LNCaP clone FGC (cell line): ENCODE results near the gene LAGE3.

Experiments used
- DNase-seq: peaks from one replicate; pipeline ENCODE4 v3.0.0-alpha.2; 2011; ENCODE audit warnings: low read depth
- H3K4me3 ChIP-seq: 2 replicates; pipeline ENCODE4 v1.5.1; 2011; ENCODE audit warnings: mild to moderate bottlenecking, low read depth, low read length, control low read depth
- TF ChIP-seq, protein P1 (sequence below): IDR thresholded peaks from 2 replicates; pipeline ENCODE4 v1.5.1; 2012; ENCODE audit warnings: mild to moderate bottlenecking; ENCODE audit not compliant: control insufficient read depth, insufficient read depth; ENCODE audit errors: extremely low read depth

The LAGE3 gene

DNA sequence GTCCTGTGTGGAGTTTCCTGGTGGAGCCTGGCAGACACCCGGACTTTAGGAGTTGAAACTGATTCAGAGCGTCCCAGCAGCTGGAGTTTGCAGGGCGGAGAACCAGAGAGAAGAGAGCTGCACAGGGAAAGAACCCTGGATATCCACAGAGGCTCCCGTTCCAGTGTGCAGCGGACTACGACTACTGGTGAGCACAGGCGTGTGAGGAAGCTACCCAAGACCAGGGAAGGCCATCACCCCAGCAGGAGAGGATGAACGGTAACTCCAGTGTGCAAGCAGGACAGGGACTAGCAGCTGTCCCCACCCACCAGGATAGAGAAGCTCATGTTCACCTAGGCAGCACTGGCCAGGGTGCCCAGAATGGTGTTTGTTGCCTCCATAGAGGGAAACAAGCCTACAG, 2.3 kb downstream of the LAGE3 start:
- TF ChIP-seq, protein P1, sequence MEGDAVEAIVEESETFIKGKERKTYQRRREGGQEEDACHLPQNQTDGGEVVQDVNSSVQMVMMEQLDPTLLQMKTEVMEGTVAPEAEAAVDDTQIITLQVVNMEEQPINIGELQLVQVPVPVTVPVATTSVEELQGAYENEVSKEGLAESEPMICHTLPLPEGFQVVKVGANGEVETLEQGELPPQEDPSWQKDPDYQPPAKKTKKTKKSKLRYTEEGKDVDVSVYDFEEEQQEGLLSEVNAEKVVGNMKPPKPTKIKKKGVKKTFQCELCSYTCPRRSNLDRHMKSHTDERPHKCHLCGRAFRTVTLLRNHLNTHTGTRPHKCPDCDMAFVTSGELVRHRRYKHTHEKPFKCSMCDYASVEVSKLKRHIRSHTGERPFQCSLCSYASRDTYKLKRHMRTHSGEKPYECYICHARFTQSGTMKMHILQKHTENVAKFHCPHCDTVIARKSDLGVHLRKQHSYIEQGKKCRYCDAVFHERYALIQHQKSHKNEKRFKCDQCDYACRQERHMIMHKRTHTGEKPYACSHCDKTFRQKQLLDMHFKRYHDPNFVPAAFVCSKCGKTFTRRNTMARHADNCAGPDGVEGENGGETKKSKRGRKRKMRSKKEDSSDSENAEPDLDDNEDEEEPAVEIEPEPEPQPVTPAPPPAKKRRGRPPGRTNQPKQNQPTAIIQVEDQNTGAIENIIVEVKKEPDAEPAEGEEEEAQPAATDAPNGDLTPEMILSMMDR = no peak
- no peak for DNase-seq
- no peak overlapping the region for H3K4me3 ChIP-seq

DNA sequence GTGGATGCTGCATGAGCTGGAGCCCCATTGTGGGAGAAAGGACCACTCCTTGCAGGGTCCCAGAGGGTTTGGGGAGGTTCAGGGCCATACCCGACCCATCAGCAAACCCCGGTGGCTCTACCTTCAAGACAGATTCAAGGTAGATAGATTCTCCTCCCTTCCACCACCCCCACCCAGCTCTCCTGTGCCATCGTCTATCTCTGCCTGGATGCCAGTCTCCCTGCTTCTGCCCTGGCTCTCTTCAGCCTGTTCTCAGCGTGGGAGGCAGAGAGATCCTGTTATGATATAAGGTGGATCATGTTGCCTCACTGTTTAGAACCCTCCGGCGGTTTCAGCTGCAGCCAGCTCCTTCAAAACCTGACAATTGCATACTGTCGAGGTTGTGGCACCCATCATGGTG, 5.4 kb downstream of the LAGE3 start:
- DNase-seq = no peak
- TF ChIP-seq, protein P1 = no peak

DNA sequence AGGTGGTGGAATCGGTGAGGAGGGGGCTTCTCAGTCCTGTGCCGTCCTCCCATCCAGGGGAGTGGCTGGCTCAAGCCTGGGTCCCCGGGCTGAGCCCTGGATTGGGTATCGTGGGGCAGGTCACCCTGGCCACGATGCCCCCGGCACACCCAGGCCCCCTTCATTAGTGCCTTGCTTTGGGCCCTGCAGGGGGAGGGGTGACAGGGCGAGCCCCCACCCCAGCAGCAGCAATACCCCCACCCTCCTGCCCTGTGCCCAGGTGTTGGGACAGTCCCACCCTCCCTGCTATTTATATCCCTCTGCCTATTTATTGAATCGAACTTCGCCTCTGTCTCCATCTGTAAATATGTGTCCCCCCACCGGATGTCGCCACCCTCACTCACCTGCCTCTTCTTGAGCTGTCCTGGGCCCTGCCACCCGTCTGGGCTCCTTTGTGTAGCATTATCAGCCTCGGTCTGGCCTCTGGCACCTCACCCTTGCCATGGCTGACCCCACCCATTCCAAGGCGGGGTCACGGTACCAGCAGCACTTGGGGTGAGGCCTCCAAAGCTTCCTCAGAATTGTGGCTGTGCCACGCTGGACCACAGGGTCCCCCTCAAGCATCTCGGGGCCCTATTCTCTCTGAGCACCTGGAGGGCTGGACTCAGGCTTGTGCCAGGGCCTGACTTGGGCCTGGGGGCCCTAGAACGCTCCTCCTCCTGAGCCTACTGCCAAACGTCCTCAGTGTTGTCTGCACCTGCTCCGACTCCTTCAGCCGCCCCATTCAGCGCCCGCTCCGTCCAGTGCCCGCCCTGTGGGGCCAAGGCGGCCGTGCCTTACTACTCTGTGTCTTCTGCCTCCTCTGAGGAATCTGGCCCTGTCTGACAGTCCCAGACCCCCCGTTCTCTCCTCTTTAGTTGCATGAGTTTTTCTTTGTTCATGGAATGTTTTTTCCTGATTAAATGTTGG, 6.1 kb downstream of the LAGE3 start:
- TF ChIP-seq, protein P1 = no peak
- H3K4me3 ChIP-seq = no peak overlapping the region
- DNase-seq = no peak

More for the DNA sequence above, 5.4 kb downstream of the LAGE3 start:
- no peak overlapping the region for H3K4me3 ChIP-seq

DNA sequence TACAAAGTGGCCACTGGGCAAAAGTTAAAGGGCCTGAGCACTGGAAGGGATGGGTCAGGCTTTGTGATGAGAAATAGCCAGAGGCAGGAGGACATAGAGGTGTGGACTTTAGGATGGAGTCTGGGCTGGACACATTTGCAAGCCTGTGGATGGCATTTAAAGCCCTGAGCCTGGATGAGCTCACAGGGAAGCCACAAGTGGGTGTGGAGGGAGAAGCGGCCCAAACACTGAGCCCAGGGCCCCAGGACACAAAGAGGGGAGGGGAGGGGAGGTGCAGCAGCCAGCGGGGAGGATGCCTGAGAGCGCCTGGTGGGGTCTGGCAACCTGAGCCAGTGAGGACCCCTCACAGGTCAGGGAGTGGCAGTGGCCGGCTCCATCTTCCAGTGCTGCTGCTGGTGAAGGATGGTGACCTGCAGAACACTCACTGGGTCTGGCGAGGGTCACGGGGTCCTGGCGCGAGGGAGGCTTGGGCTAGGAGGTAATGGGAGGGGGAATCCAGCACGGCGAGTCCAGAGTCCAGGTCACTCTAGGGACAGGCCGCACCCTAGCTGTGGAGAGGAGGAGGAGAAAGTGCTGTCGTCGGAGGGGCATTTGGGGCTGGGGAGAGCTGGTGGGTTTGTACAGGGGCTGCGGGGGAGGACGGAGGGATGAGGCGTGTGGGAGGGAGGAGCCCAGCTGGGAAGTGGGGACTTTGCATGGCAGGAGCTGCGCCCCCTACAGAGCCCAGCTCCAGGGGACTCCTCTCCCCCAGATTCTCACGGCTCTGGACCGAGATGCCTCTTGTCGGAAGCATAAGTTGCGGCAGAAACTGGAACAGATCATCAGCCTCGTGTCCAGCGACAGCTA, 7.0 kb downstream of the LAGE3 start:
- TF ChIP-seq, protein P1 = no peak
- no peak for DNase-seq
- H3K4me3 ChIP-seq = no peak overlapping the region

DNA sequence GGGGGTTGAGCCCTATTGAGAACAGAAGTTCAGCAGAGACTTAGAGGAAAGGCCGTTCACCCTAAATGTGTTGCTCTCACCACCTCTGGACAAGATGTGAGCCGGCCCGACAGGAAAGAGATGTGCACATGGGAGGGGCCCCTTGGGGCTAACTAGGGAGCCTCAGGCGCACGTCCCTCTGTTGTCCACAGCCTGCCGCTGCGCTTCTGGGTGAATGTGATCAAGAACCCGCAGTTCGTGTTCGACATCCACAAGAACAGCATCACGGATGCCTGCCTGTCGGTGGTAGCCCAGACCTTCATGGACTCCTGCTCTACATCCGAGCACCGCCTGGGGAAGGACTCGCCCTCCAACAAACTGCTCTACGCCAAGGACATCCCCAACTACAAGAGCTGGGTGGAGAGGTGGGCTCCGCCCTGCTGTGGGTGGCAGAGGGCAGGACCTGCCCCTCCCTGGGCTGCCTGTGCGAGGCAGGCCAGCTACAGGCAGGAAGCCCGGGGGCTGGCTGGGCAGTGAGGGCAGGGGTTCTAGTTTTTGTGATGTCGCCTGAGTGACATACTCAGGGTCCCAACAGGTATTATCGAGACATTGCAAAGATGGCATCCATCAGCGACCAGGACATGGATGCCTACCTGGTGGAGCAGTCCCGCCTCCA, 8.0 kb downstream of the LAGE3 start:
- H3K4me3 ChIP-seq = no peak overlapping the region
- TF ChIP-seq, protein P1 = no peak
- DNase-seq = no peak

DNA sequence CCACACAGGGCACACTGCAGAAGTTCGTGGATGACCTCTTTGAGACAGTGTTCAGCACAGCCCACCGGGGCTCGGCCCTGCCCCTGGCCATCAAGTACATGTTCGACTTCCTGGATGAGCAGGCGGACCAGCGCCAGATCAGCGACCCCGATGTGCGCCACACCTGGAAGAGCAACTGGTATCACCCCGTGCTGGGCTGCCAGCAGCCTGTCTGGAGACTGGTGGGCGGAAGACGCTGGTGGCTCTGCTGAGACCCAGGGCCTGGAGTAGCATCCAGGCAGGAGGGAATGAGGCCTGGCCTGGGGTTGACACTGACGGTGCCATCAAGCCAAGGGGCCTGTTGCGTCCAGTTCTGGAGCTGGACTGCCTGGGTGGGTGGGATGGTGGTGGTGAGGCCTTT, 8.6 kb downstream of the LAGE3 start:
- H3K4me3 ChIP-seq = no peak overlapping the region
- TF ChIP-seq, protein P1 = no peak
- no peak for DNase-seq
